Activated B cell treated with CpG ODN at 0.5 μM for 24 hours (primary cell): ENCODE measurements around the gene IL10RA. TPM values are rescaled to one million over a fixed set of nuclear protein-coding genes. Genes with fewer than 3 reads are reported as not detected.
A peak's percentile ranks its signal among the peaks of the same experiment; 100 is the strongest.

Experiments used
- ATAC-seq: fragments of 200-7000 bp; cut with Tn5 transposase; one replicate; pipeline ENCODE4 v1.10.0; 2021; ENCODE audit warnings: low read depth, mild to moderate bottlenecking, moderate library complexity
- CTCF ChIA-PET: fragments of 350-600 bp; sonication (Branson Sonifier 250); formaldehyde crosslinking; loops from one replicate; lab custom pipeline; 2021; ENCODE audit warnings: antibody characterized with exemption; lab: Charles Lee
- POLR2A ChIA-PET: fragments of 350-600 bp; sonication (Branson Sonifier 250); formaldehyde crosslinking; loops from one replicate; lab custom pipeline; 2021; ENCODE audit warnings: antibody characterized with exemption; lab: Charles Lee
- DNase-seq: peaks from one replicate; pipeline ENCODE4 v3.0.0; 2022
- H3K27ac Mint-ChIP-seq: one replicate; pipeline ENCODE4 v1.8.0; 2020; ENCODE audit warnings: mixed read lengths
- H3K27me3 Mint-ChIP-seq: one replicate; pipeline ENCODE4 v1.8.0; 2021; ENCODE audit warnings: mixed read lengths
- H3K36me3 Mint-ChIP-seq: one replicate; pipeline ENCODE4 v1.8.0; 2021; ENCODE audit warnings: low read depth, mixed read lengths
- H3K4me1 Mint-ChIP-seq: one replicate; pipeline ENCODE4 v1.8.0; 2021; ENCODE audit warnings: mixed read lengths
- H3K4me3 Mint-ChIP-seq: one replicate; pipeline ENCODE4 v1.8.0; 2020; ENCODE audit warnings: mild to moderate bottlenecking, mixed read lengths
- H3K9me3 Mint-ChIP-seq: one replicate; pipeline ENCODE4 v1.8.0; 2020; ENCODE audit warnings: mixed read lengths
- intact Hi-C: fragments of 100-400 bp; cut with micrococcal nuclease; formaldehyde crosslinking; loops from one replicate; pipeline ENCODE4 v1.15.1; 2024
- total RNA-seq: library from RNA; stranded (reverse); gene quantifications from 2 replicates; pipeline ENCODE4 v1.2.3, GENCODE V29; 2022
- TF ChIP-seq, protein P1 (sequence below): fragments of 200-600 bp; IDR thresholded peaks from one replicate; pipeline ENCODE4 v1.8.0; 2022; ENCODE audit warnings: antibody characterized with exemption, mild to moderate bottlenecking

Gene IL10RA
- total RNA-seq, 1 donor from 2014 or later = 350 TPM

DNA sequence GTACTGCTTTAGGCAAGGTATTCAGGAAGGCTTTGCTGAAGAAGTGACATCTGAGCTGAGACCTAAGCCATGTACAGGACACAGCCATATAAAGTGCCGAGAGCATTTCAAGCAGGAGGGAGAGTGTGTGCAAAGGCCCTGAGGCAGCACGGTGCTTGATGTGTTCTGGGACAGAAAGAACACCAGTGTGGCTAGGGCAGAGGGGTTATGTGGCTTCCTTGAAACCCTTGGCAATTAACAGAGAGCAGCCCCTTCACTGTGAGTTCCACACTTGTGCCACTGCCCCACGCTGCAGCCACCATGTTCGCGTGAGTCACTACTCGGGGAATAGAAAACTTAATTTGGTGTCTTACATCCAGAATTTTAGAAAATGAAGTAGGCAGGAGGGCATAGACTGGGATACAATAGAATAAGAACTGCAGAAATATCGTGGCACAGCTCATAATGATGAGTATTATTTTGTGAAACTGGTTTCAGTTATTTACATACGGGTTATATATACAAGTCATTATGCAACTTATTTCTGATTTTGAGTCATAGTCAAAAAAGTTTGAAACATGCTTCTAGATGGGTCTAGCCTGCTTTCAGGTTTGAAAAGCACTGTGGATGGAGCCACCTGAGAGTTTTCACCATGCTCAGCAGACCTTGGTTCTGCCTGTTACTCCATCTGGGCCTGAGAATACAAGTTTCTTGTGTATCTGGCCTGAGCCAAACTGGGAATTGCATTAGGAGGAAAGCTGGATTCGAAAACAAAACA is 11.8 kb downstream of the IL10RA start:
- Mint-ChIP-seq H3K4me3 (no peak overlapping the region), H3K9me3 (no peaks in the 10 kb centered on the region), H3K27ac (peak overlapping the region; percentile 88), H3K36me3 (peaks cover 91% of the 10 kb centered on the region), H3K4me1 (peaks cover 72% of the 10 kb centered on the region), H3K27me3 (no peaks in the 10 kb centered on the region)
- DNase-seq (no peak), ATAC-seq (peak; percentile 50)
- TF ChIP-seq, protein P1, sequence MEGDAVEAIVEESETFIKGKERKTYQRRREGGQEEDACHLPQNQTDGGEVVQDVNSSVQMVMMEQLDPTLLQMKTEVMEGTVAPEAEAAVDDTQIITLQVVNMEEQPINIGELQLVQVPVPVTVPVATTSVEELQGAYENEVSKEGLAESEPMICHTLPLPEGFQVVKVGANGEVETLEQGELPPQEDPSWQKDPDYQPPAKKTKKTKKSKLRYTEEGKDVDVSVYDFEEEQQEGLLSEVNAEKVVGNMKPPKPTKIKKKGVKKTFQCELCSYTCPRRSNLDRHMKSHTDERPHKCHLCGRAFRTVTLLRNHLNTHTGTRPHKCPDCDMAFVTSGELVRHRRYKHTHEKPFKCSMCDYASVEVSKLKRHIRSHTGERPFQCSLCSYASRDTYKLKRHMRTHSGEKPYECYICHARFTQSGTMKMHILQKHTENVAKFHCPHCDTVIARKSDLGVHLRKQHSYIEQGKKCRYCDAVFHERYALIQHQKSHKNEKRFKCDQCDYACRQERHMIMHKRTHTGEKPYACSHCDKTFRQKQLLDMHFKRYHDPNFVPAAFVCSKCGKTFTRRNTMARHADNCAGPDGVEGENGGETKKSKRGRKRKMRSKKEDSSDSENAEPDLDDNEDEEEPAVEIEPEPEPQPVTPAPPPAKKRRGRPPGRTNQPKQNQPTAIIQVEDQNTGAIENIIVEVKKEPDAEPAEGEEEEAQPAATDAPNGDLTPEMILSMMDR = no peak
- ChIA-PET CTCF (interaction anchor here (1.0 to 6.2 kb wide), 6 partner anchors 11 to 190 kb away, joined by 3 to 40 read pairs (median 8); partner anchors contain the start of gene IL10RA), POLR2A (interaction anchor here (1.3 to 41.6 kb wide), 9 partner anchors 7 to 438 kb away, joined by 3 to 1422 read pairs (median 100); partner anchors contain the start of genes IL10RA and KMT2A)
- intact Hi-C loops = loop anchor here (1.0 kb wide), 3 partner anchors 9 to 13 kb away; partner anchors contain the start of gene IL10RA

DNA sequence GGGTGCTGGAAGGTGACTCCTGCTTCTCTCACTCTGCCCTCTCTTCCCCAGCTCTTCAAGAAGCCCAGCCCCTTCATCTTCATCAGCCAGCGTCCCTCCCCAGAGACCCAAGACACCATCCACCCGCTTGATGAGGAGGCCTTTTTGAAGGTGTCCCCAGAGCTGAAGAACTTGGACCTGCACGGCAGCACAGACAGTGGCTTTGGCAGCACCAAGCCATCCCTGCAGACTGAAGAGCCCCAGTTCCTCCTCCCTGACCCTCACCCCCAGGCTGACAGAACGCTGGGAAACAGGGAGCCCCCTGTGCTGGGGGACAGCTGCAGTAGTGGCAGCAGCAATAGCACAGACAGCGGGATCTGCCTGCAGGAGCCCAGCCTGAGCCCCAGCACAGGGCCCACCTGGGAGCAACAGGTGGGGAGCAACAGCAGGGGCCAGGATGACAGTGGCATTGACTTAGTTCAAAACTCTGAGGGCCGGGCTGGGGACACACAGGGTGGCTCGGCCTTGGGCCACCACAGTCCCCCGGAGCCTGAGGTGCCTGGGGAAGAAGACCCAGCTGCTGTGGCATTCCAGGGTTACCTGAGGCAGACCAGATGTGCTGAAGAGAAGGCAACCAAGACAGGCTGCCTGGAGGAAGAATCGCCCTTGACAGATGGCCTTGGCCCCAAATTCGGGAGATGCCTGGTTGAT is 12.6 kb downstream of the IL10RA start:
- Mint-ChIP-seq H3K27ac (peak overlapping the region; percentile 88), H3K4me1 (peaks cover 78% of the 10 kb centered on the region), H3K4me3 (peak overlapping the region; percentile 13), H3K27me3 (no peaks in the 10 kb centered on the region), H3K36me3 (peaks cover 88% of the 10 kb centered on the region), H3K9me3 (peaks cover 4% of the 10 kb centered on the region)
- DNase-seq = no peak
- CTCF ChIA-PET = interaction anchor here (0.8 to 6.2 kb wide), 4 partner anchors 17 to 54 kb away, joined by 3 to 40 read pairs (median 8); no protein-coding TSS in a partner anchor
- TF ChIP-seq, protein P1 = no peak
- ATAC-seq = no peak
- intact Hi-C loops = loop anchor here (1.0 kb wide), 3 partner anchors 8 to 13 kb away; partner anchors contain the start of gene IL10RA
- POLR2A ChIA-PET = interaction anchor here (1.3 to 41.6 kb wide), 8 partner anchors 6 to 438 kb away, joined by 3 to 1422 read pairs (median 118); partner anchors contain the start of genes IL10RA and KMT2A

DNA sequence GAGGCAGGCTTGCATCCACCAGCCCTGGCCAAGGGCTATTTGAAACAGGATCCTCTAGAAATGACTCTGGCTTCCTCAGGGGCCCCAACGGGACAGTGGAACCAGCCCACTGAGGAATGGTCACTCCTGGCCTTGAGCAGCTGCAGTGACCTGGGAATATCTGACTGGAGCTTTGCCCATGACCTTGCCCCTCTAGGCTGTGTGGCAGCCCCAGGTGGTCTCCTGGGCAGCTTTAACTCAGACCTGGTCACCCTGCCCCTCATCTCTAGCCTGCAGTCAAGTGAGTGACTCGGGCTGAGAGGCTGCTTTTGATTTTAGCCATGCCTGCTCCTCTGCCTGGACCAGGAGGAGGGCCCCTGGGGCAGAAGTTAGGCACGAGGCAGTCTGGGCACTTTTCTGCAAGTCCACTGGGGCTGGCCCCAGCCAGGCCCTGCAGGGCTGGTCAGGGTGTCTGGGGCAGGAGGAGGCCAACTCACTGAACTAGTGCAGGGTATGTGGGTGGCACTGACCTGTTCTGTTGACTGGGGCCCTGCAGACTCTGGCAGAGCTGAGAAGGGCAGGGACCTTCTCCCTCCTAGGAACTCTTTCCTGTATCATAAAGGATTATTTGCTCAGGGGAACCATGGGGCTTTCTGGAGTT is 13.3 kb downstream of the IL10RA start:
- ChIA-PET CTCF (interaction anchor here (0.8 to 6.2 kb wide), 4 partner anchors 16 to 53 kb away, joined by 3 to 40 read pairs (median 6); no protein-coding TSS in a partner anchor), POLR2A (interaction anchor here (0.8 to 41.6 kb wide), 10 partner anchors 5 to 183 kb away, joined by 3 to 1422 read pairs (median 84); partner anchors contain the start of gene IL10RA)
- TF ChIP-seq, protein P1 = no peak
- Mint-ChIP-seq H3K36me3 (peaks cover 81% of the 10 kb centered on the region), H3K27me3 (no peaks in the 10 kb centered on the region), H3K27ac (peak overlapping the region; percentile 88), H3K4me1 (peaks cover 79% of the 10 kb centered on the region), H3K9me3 (peaks cover 4% of the 10 kb centered on the region), H3K4me3 (no peak overlapping the region)
- DNase-seq (no peak), ATAC-seq (no peak)
- intact Hi-C loops = no loop called here

DNA sequence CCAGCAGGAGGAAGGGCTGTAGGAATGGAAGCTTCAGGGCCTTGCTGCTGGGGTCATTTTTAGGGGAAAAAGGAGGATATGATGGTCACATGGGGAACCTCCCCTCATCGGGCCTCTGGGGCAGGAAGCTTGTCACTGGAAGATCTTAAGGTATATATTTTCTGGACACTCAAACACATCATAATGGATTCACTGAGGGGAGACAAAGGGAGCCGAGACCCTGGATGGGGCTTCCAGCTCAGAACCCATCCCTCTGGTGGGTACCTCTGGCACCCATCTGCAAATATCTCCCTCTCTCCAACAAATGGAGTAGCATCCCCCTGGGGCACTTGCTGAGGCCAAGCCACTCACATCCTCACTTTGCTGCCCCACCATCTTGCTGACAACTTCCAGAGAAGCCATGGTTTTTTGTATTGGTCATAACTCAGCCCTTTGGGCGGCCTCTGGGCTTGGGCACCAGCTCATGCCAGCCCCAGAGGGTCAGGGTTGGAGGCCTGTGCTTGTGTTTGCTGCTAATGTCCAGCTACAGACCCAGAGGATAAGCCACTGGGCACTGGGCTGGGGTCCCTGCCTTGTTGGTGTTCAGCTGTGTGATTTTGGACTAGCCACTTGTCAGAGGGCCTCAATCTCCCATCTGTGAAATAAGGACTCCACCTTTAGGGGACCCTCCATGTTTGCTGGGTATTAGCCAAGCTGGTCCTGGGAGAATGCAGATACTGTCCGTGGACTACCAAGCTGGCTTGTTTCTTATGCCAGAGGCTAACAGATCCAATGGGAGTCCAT is 14.1 kb downstream of the IL10RA start:
- CTCF ChIA-PET = interaction anchor here (0.8 to 6.2 kb wide), 7 partner anchors 11 to 192 kb away, joined by 3 to 40 read pairs (median 7); no protein-coding TSS in a partner anchor
- DNase-seq (no peak), ATAC-seq (no peak)
- no peak overlapping the region for H3K4me3 Mint-ChIP-seq
- H3K27me3 Mint-ChIP-seq = no peaks in the 10 kb centered on the region
- TF ChIP-seq, protein P1 = no peak
- peak overlapping the region; percentile 98 for H3K27ac Mint-ChIP-seq
- POLR2A ChIA-PET = interaction anchor here (0.8 to 41.6 kb wide), 13 partner anchors 5 to 184 kb away, joined by 3 to 1422 read pairs (median 8); partner anchors contain the start of gene IL10RA
- peaks cover 73% of the 10 kb centered on the region for H3K36me3 Mint-ChIP-seq
- intact Hi-C loops = loop anchor here (5.0 kb wide), 1 partner anchor 768 kb away; the partner anchor contains the start of genes PCSK7 and RNF214
- peaks cover 4% of the 10 kb centered on the region for H3K9me3 Mint-ChIP-seq
- H3K4me1 Mint-ChIP-seq = peaks cover 85% of the 10 kb centered on the region
